Mesothelial cell of epicardium (in vitro differentiated cells): ENCODE results near the gene P2RY1. TPM values are rescaled to one million over a fixed set of nuclear protein-coding genes. Genes with fewer than 3 reads are reported as not detected.

Source experiments
- DNase-seq, 2 experiments: peaks; one replicate each; pipeline ENCODE4 v3.0.0; 2021; ENCODE audit warnings: low spot score in 2 of 2; ENCODE audit not compliant: unreplicated experiment in 2 of 2
- H3K27ac Mint-ChIP-seq: 2 replicates; pipeline ENCODE4 v1.8.0; 2021; ENCODE audit warnings: mixed read lengths
- H3K27me3 Mint-ChIP-seq: 2 replicates; pipeline ENCODE4 v1.8.0; 2021; ENCODE audit warnings: low read depth, mixed read lengths
- H3K36me3 Mint-ChIP-seq: 2 replicates; pipeline ENCODE4 v1.8.0; 2021; ENCODE audit warnings: mixed read lengths
- H3K4me1 Mint-ChIP-seq: 2 replicates; pipeline ENCODE4 v1.8.0; 2021; ENCODE audit warnings: mixed read lengths
- H3K4me3 Mint-ChIP-seq: 2 replicates; pipeline ENCODE4 v1.8.0; 2021; ENCODE audit warnings: mild to moderate bottlenecking, moderate library complexity, mixed read lengths
- H3K9me3 Mint-ChIP-seq: 2 replicates; pipeline ENCODE4 v1.8.0; 2021; ENCODE audit warnings: mixed read lengths
- CTCF ChIP-seq: fragments of 200-600 bp; sonication (generic); IDR thresholded peaks from one replicate; pipeline ENCODE4 v1.5.0; 2021; ENCODE audit warnings: antibody characterized with exemption; ENCODE audit not compliant: unreplicated experiment
- total RNA-seq: library from RNA; stranded (reverse); gene quantifications from 3 replicates; pipeline ENCODE4 v1.2.1, GENCODE V29; 2021

Gene P2RY1
- total RNA-seq, 1 donor from 2014 or later: 8.5 TPM

DNA sequence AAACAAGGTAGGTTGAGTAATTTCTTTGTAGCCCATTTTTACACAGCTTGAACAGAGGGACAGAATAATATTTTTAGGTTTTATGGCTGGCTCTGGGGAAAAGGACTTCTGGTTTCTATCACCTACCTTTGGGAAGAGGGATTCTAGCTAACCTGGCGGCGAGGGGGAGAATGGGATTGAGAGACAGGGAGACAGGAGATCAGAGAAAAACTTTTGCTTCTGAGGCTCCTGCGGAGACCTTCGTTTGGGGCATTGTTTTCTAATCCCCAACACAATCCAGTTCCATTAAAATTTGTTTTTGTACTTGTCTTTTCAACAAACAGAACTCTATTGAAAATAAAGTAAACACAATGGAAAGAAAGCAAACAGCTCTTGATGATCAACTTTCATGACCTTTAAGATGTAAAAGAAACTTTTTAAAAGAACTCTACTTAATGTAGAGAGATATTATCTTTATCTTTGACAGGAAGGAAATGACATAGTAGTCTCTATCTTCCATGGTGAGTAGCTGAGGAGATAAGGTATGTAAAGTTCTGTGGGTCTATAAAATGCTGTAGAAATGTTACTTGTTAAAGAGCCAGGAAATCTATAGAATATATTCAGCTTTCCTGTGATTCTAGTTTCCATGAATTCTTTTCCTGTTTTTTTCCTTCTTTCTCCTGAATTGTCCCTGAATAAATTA lies 37.0 kb upstream of the P2RY1 start:
- no peak for DNase-seq

DNA sequence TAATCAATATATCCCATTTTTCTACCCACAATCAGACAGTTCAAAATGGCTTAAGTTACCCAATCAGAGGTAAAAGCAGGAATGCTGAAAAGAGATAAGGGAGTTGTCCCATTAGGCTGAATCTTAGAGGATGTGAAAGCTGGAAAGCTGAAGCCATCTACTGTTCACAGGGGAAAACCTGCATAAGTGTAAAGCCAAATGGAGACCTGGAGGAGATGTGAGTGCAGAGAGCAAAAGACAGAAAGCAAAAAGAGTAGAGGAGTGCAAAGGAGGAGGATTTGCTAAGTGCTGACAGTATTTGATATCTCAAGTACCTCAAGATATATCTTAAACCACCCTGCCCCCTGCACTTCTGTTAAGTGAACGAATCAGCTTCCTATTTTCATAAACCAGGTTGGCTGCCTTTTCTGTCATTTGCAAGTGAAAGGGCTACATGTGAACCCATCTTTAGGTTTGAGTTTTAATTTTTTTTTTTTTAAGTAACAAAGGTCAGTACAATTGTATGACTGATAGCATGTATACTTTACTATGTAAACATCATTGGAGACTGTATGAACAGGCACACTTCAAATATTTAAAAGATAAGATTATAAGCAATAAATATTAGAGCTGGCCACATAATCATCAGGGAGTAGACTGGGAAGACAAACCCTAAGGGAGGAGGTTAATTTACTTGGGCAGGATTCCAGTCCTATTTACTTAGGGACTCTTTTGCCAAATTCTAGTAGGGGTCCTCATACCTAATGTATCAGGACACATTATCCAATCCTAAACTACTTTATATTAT lies 22.8 kb upstream of the P2RY1 start:
- H3K9me3 Mint-ChIP-seq: peaks cover 7% of the 10 kb centered on the region
- no peaks in the 10 kb centered on the region for H3K27me3 Mint-ChIP-seq
- no peak for DNase-seq

More for the DNA sequence above, 37.0 kb upstream of the P2RY1 start:
- Mint-ChIP-seq H3K4me3 (no peak overlapping the region), H3K4me1 (peaks cover 15% of the 10 kb centered on the region), H3K9me3 (peaks cover 6% of the 10 kb centered on the region), H3K36me3 (no peaks in the 10 kb centered on the region), H3K27me3 (no peaks in the 10 kb centered on the region), H3K27ac (peak overlapping the region; percentile 67)
- no peak for TF ChIP-seq CTCF

GRCh38 chr3:152817400-152817799 lies 17.5 kb upstream of the P2RY1 start:
- H3K27ac Mint-ChIP-seq: no peak overlapping the region
- H3K36me3 Mint-ChIP-seq: peaks cover 2% of the 10 kb centered on the region
- H3K4me1 Mint-ChIP-seq: peaks cover 3% of the 10 kb centered on the region
- H3K9me3 Mint-ChIP-seq: peaks cover 7% of the 10 kb centered on the region
- no peak for DNase-seq
- H3K27me3 Mint-ChIP-seq: no peaks in the 10 kb centered on the region
- TF ChIP-seq CTCF: no peak
- H3K4me3 Mint-ChIP-seq: no peak overlapping the region

More for the DNA sequence above, 22.8 kb upstream of the P2RY1 start:
- peaks cover 17% of the 10 kb centered on the region for H3K4me1 Mint-ChIP-seq
- H3K27ac Mint-ChIP-seq: no peak overlapping the region
- no peak overlapping the region for H3K4me3 Mint-ChIP-seq
- peaks cover 2% of the 10 kb centered on the region for H3K36me3 Mint-ChIP-seq
- TF ChIP-seq CTCF: no peak

GRCh38 chr3:152818027-152818426 lies 16.9 kb upstream of the P2RY1 start:
- Mint-ChIP-seq H3K9me3 (peaks cover 7% of the 10 kb centered on the region), H3K36me3 (peaks cover 2% of the 10 kb centered on the region), H3K4me1 (peaks cover 3% of the 10 kb centered on the region), H3K27ac (no peak overlapping the region), H3K4me3 (no peak overlapping the region), H3K27me3 (no peaks in the 10 kb centered on the region)
- no peak for DNase-seq
- TF ChIP-seq CTCF: no peak

DNA sequence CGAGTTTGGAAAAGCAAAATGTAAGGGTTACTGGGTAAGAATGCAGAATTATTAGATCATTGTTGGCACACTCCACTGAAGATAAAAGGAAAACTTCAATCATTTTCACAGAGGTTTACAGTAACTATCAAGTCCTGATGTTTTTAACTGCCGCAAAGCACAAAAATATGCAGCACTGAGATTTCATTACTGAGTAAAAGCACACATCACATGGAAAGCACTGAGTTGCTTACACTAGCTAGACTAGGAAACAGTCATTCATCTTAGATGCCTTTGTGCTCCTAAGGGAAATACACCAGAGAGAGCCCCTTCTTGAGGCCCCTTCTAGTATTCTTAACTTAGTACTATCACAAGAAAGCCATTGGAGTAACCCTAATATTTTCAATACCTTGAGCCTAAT lies 11.8 kb upstream of the P2RY1 start:
- H3K36me3 Mint-ChIP-seq: no peaks in the 10 kb centered on the region
- peaks cover 21% of the 10 kb centered on the region for H3K4me1 Mint-ChIP-seq
- no peaks in the 10 kb centered on the region for H3K9me3 Mint-ChIP-seq
- H3K27ac Mint-ChIP-seq: peak overlapping the region; percentile 70
- H3K4me3 Mint-ChIP-seq: no peak overlapping the region
- no peaks in the 10 kb centered on the region for H3K27me3 Mint-ChIP-seq
- no peak for DNase-seq
- TF ChIP-seq CTCF: no peak
